Stimulated activated CD8-positive, alpha-beta memory T cell treated with anti-CD3 and anti-CD28 coated beads, Interleukin-15, amount 100 ng/mL, for 4 hours (primary cell): Measurements from ENCODE around the gene ALOX12.

Source experiments
- DNase-seq, 2 donors: peaks; one replicate each; pipeline ENCODE4 v3.0.0-alpha.2; 2020; ENCODE audit warnings: low read depth in 2 of 2

The ALOX12 gene

DNA sequence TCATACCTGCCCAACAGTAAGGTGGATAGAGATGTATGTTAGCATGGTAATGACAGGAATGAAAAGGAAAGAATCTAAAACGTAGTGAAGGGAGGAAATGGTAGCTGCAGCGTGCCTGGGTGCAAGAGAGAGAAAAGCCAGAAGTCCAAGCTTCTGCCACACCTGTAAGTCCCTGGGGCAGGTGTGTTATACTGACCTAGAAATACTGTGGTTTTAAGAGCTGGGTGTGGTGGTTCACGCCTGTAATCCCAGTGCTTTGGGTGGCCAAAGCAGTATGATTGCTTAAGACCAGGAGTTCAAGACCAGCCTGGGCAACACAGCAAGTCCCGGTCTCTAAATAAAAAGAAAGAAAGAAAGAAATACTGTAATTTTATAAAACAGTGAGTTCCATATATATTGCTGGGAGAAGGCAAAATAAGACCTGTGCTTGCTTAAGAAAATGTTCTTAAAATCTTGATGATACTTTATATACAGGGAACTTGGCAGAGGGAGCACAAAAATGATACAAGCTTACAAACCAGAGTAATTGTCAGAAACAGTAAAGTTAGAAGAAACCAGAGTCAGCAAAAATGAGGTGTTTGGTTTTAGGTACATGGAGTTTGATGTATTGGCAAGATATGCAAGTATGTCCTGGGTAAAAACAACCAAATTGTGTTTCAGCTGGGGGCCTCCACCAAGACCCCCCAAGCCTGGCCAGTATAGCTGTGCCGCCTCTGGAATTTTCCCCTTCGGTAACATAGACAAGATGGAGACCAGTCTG lies 6.6 kb downstream of the ALOX12 start:
- no peak for DNase-seq

- no peak for DNase-seq
Measured at GRCh38 chr17:7003745-7004144, 7.9 kb downstream of the ALOX12 start.

GRCh38 chr17:7004398-7005253 lies 8.8 kb downstream of the ALOX12 start:
- no peak for DNase-seq

- DNase-seq: no peak
Measured at GRCh38 chr17:7005716-7006115, 9.9 kb downstream of the ALOX12 start.

GRCh38 chr17:7007143-7007542 lies 11.3 kb downstream of the ALOX12 start:
- no peak for DNase-seq

DNA sequence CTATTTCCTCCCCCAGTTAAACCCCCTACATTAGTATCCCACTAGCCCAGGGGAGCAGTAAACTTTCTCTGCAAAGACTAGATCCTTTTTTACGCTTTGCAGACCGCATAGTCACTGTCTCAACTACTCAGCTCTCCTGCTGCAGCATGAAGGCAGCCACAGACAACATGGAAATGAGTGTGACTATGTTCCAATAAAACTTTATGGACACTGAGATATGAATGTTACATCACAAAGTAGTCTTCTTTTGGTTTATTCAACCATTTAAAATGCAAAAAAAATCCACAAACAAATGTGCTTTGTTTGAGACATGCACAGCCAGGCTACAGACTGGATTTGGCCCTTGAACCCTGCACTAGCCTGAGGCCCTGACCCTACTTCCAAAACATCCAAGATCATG lies 14.7 kb downstream of the ALOX12 start:
- no peak for DNase-seq

GRCh38 chr17:7011415-7011814 lies 15.6 kb downstream of the ALOX12 start:
- no peak for DNase-seq

DNA sequence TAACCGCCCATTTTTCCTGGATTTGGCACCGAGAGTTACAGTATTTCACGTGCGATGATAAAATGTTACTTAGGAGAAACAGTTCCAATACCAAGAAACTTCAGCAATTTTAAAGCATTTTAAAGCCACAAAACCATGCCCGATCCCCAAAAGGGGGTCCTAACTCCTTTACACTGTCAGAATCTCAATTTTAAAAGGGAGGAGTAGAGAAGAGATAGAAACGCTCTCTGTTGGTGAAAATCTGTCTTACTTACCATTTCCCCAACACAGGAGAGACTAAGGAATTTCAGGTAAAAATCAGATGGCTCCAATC lies 16.0 kb downstream of the ALOX12 start:
- DNase-seq: no peak

- DNase-seq: peak; percentile 95 to 97
Measured at GRCh38 chr17:7014261-7014994, 18.6 kb downstream of the ALOX12 start.

- DNase-seq: peak; percentile 67 to 71
Measured at GRCh38 chr17:7014995-7015958, 19.4 kb downstream of the ALOX12 start.

DNA sequence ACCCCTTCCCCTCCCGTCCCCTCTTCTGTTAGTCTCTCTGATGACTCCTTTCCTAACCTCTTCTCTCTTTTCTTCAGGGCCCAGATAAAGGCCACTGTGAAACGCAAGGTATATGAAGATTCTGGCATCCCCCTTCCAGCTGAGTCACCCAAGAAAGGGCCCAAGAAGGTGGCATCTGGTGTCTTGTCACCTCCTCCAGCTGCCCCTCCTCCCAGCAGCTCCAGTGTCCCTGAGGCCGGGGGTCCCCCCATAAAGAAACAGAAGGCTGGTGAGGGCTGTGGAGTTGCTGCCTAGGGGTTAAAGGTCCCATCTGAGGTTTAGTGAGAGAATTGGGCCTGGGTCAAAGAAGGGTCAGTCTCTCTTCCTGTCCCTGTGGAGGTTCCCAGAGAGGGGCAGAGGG lies 20.6 kb downstream of the ALOX12 start:
- DNase-seq: no peak

DNA sequence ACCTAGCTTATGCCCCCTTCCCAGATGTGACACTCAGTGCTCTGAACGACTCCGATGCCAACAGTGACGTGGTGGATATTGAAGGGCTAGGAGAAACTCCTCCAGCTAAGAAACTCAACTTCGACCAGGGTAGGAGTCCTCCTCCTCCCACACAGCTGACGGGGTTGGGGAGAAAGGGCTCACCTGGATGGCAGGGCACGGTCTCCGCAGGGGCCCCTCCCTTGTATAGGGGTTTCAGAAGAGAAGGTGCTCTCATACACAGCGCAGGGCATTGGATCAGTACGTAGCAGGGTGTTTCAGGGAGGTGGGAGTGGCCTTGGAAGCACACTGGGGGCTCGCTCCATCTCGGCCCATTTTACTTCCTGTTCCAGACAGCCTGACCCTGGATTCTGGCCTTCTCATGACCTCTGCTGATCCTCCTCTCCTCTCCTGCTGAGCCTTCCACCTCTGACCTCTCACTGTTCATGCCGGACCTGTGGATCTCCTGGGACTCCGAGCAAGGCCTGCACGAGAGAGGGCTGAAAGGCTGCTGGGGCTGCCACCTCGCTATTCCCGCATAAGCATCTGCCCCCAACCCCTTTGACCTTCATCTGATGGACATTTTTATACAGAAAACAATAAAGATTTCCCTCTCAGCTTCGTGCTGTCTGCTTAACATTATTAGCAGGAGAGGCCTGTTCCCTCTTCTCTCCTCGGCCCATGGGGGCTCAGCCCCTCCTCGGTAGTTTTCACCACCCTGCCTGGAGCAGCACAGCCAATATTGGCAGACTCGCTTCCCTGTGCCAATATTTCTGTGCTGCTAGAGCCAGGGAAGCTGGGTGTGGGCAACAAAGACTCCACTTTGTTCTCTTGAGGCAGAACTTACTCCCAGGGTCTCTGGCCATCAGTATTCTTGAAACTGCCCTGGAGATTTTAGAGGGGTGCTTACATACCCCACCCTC lies 21.3 kb downstream of the ALOX12 start:
- no peak for DNase-seq

DNA sequence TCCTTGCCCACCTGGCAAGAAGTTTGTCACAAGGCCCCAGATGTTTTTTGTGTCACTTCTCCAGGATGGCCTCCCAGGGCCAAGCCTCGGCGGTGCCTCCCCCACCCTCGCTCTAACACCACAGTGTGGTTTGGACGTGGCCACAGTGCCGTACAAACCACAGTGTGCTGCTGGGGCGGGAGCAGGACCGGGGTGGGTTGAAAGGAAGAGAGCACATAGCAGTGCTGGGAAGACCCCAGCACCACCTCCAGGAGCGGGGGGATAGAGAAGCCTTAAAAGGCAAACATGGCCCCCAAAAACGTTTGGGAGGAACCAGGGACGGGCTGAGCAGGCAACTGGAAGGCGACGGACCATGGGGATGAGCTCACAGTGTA lies 22.0 kb downstream of the ALOX12 start:
- no peak for DNase-seq

DNA sequence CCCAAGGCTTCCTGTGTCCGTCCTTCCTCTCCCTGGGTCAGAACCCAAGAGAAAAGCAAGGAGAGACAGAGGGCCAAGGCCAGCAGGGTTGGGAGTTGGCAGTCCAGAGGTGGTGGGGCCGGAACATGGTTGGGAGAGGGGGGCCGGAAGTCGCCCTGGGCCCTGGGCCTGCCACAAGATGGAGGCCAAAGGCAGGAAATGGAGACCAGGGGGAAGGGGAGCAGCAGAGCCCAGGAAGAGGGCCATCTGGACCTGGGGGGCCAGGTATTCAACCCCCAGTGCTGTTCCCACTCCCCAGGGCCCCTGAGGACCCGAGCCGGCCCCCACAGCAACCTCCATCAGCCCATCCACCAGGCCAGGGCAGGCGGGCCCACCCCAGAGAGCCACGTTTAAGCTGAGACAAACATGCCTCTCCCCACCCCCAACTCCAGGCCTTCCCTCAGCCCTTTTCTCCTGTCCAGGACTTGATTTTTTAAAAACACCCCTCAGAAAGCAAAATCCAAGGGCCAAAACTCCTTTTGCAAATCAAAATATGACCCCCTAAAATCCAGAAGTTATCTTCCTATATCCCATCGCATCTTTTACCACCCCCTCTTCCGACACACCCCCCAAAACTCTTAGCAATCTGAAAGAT lies 22.6 kb downstream of the ALOX12 start:
- no peak for DNase-seq

GRCh38 chr17:7019367-7019766 lies 23.5 kb downstream of the ALOX12 start:
- no peak for DNase-seq

- DNase-seq: no peak
Measured at GRCh38 chr17:7019839-7020519, 24.1 kb downstream of the ALOX12 start.

DNA sequence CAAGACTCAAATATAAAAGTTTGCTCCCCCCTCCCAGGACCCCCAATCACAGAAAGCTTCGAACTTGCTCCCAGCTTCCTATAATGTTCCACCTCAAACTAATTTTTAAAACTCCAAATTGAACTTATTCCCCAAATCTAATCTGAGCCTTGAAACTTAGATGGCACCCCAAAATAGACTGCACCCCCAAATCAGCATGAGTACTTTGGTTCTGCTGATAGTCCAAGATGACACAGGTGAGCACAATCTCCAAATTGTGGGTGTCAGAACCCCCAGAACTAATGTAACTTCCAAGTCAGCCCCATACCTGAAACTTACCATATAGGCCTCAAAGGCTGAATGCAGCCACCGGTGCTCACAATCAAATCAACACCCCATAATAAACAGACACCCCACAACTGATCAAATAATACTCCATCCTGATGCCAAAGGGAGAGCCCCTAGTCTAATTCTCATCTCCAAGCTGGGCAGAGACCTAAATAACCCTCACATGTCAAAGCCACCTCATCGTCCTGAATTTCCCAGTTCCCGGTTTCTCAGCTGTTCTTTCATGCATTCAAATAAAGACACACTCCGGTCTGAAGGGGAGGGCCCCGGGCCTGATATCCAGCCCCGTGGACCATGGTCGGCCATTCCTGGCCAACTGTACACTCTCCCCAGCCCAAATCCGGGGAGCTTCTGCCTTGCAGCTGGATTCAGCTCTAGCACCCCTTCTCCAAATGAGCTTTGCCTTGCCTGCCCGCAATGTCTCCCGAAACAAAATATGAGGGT lies 25.2 kb downstream of the ALOX12 start:
- DNase-seq: no peak

DNA sequence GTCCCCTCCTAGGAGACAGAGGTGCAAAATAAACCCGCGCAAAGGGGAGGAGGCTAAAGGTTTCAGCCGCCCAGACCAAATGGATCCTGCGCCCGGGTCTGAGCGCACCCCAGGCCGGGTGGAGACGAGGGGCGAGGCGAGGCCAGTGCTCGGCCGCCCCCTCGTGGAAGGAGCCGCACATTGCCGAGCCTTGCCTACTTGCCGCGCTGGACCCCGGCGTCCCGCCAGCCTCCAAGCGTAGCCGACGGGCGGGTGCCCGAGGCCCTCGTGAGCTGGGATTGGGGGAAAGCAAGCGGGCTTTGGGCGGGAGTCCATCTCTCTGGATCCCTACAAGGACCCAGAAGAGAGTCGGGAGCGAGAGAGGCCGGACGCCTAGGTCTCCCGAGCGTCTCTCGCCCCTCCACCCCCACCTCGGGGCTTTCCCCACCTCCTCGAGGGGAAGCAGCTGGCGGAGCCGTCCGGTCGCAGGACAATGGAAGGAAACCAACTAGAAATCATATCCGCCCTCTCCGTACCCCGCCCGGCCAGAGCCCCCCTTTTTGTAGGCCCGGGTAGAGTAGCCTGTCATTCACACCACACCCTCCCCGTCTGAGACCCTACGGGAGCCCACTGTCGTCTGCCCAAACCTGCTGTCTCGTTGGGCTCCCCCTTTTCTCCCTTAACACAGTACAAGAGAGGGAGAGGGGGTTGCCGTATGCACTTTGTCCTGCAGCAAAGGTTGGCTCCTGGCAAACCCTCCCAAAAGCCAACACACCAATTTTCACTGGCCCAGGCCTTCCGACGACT lies 26.3 kb downstream of the ALOX12 start:
- DNase-seq: peak; percentile 34 to 63
